Keratinocyte (primary cell): ENCODE measurements around the gene KTI12. TPM values are rescaled to one million over a fixed set of nuclear protein-coding genes. Genes with fewer than 3 reads are reported as not detected.

Experiments
- DNase-seq: peaks from one replicate; pipeline ENCODE4 v3.0.0-alpha.2; 2011; ENCODE audit warnings: low read depth, missing footprints, low spot score
- FAIRE-seq: peaks from 2 replicates; lab custom pipeline; 2011; peaks lifted over from hg19 to GRCh38; lab: Jason Lieb, UNC
- H2AFZ ChIP-seq: 2 replicates; pipeline ENCODE4 v1.6.0; 2012; ENCODE audit warnings: low read length, control low read depth, inconsistent platforms; ENCODE audit not compliant: control insufficient read depth
- H3K27ac ChIP-seq: 2 replicates; pipeline ENCODE4 v1.5.1; 2011; ENCODE audit warnings: low read length; ENCODE audit not compliant: control insufficient read depth, insufficient read depth
- H3K27me3 ChIP-seq: 3 replicates; pipeline ENCODE4 v1.6.0; 2011; ENCODE audit warnings: low read length; ENCODE audit not compliant: control insufficient read depth, insufficient read depth; ENCODE audit errors: extremely low read depth
- H3K36me3 ChIP-seq, 2 experiments: 2 replicates in 1 of 2; 3 replicates in 1 of 2; pipeline ENCODE4 v1.5.1; 2011; ENCODE audit warnings: low read length in 2 of 2, mild to moderate bottlenecking in 1 of 2; ENCODE audit not compliant: control insufficient read depth in 2 of 2, insufficient read depth in 2 of 2; ENCODE audit errors: extremely low read depth in 1 of 2
- H3K4me1 ChIP-seq: 3 replicates; pipeline ENCODE4 v1.5.1; 2011; ENCODE audit warnings: low read length; ENCODE audit not compliant: control insufficient read depth, insufficient read depth; ENCODE audit errors: extremely low read depth
- H3K4me2 ChIP-seq: 3 replicates; pipeline ENCODE4 v1.6.0; 2011; ENCODE audit warnings: low read depth, low read length; ENCODE audit not compliant: control insufficient read depth, insufficient read depth; ENCODE audit errors: extremely low read depth
- H3K4me3 ChIP-seq, 3 experiments: fragments of 200-600 bp in 1 of 3; sonication (generic) in 1 of 3; 2 replicates in 2 of 3; 3 replicates in 1 of 3; pipeline ENCODE4 v1.5.1; 2011 to 2016; ENCODE audit warnings: low read length in 3 of 3, mild to moderate bottlenecking in 3 of 3, control low read depth in 2 of 3, inconsistent platforms in 1 of 3, low read depth in 1 of 3, mixed read lengths in 1 of 3, mixed run types in 1 of 3, moderate library complexity in 1 of 3; ENCODE audit not compliant: control insufficient read depth in 2 of 3, insufficient read depth in 2 of 3; ENCODE audit errors: extremely low read depth in 1 of 3
- H3K79me2 ChIP-seq: 2 replicates; pipeline ENCODE4 v1.6.0; 2012; ENCODE audit warnings: low read length; ENCODE audit not compliant: control insufficient read depth, insufficient read depth
- H3K9ac ChIP-seq: 3 replicates; pipeline ENCODE4 v1.6.0; 2011; ENCODE audit warnings: low read length; ENCODE audit not compliant: control insufficient read depth, insufficient read depth; ENCODE audit errors: extremely low read depth
- H3K9me1 ChIP-seq: 3 replicates; pipeline ENCODE4 v1.6.0; 2011; ENCODE audit warnings: low read length; ENCODE audit not compliant: control insufficient read depth, insufficient read depth; ENCODE audit errors: extremely low read depth
- H3K9me3 ChIP-seq: 2 replicates; pipeline ENCODE4 v1.5.1; 2012; ENCODE audit warnings: low read depth, low read length; ENCODE audit not compliant: control insufficient read depth
- H4K20me1 ChIP-seq: 3 replicates; pipeline ENCODE4 v1.6.0; 2011; ENCODE audit warnings: low read length; ENCODE audit not compliant: control insufficient read depth, insufficient read depth; ENCODE audit errors: extremely low read depth
- CTCF ChIP-seq, 3 experiments: IDR thresholded peaks in 1 of 3; conservative IDR thresholded peaks in 1 of 3; optimal IDR thresholded peaks in 1 of 3; 2 replicates in 2 of 3; 3 replicates in 1 of 3; pipeline versions ENCODE3 to v1.5.1; 2011; ENCODE audit warnings: low read length in 3 of 3, mild to moderate bottlenecking in 3 of 3, moderate library complexity in 2 of 3, control low read depth in 1 of 3, inconsistent platforms in 1 of 3; ENCODE audit not compliant: insufficient read depth in 2 of 3; ENCODE audit errors: extremely low read depth in 1 of 3
- EZH2 ChIP-seq: IDR thresholded peaks from one replicate; pipeline ENCODE4 v1.6.1; 2012; ENCODE audit warnings: inconsistent platforms, mild to moderate bottlenecking, low read length, moderate library complexity
- dilution Hi-C: fragments of 300-500 bp; cut with MboI; formaldehyde crosslinking; loops from one replicate; pipeline ENCODE4 v1.7.0; 2020; ENCODE audit warnings: low sequenced_read_pairs; ENCODE audit not compliant: extremely low pct_ligation_motif_present
- polyA plus RNA-seq, 5 experiments: library from polyadenylated mRNA; depleted of rRNA in 3 of 5; stranded (reverse) in 3 of 5; stranded (forward) in 1 of 5; unstranded in 1 of 5; fragments of >200 nt; gene quantifications; 1 replicate in 1 of 5; 2 replicates in 3 of 5; 3 replicates in 1 of 5; pipeline versions ENCODE4 v1.2.1 to v1.2.3, GENCODE V29; 2011 to 2012; ENCODE audit warnings: missing spikeins in 2 of 5, low read depth in 1 of 5, low replicate concordance in 1 of 5

KTI12 gene
- polyA plus RNA-seq, 1 donor (not counting 4 experiments of a cell fraction or from before 2014, with no cell fraction given): 8.1 TPM

GRCh38 chr1:52057876-52058415, 24.3 kb upstream of the KTI12 start:
- peaks cover 27% of the 10 kb centered on the region for H3K4me1 ChIP-seq
- H3K27me3 ChIP-seq: no peaks in the 10 kb centered on the region
- H3K9me1 ChIP-seq: no peaks in the 10 kb centered on the region
- H2AFZ ChIP-seq: no peak overlapping the region
- peaks cover 1 to 15% of the 10 kb centered on the region in 2 experiments for H3K36me3 ChIP-seq
- dilution Hi-C loops: no loop called here
- peak overlapping the region; percentile 70 to 96 (median 87) for H3K4me3 ChIP-seq
- DNase-seq (no peak), FAIRE-seq (no peak)
- peak overlapping the region; percentile 0 for H3K9ac ChIP-seq
- H3K9me3 ChIP-seq: no peaks in the 10 kb centered on the region
- H3K79me2 ChIP-seq: peaks cover 63% of the 10 kb centered on the region
- TF ChIP-seq CTCF (optimal IDR thresholded peaks at IDR 0.05 in 1 of 3, IDR thresholded peaks at IDR 0.05 in 1 of 3, conservative IDR thresholded peaks at IDR 0.05 in 1 of 3; ENCODE audit: extremely low read depth in 1 of 3, insufficient read depth in 2 of 3, low read length in 3 of 3) (no peak), EZH2 (no peak)
- H3K4me2 ChIP-seq: peak overlapping the region; percentile 83
- no peaks in the 10 kb centered on the region for H4K20me1 ChIP-seq
- peak overlapping the region; percentile 93 for H3K27ac ChIP-seq

DNA sequence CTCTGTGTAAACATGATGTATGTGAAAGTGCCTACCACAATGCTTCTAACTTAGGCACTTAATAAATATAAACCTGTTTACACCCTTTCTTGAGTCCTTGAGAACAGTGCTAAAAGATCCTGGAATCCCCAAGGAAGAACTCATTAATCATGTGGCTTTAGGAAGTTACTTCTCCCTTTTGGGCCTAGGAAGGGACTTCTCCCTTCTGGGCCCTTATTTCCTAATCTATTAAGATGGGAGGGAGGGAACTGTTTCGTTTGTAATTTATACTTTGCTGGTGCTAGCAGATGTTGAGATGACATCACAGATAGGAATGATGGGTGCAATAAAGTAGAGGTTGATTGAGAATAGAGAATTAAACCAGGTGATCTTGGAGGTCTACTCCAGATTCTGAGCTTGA, 23.6 kb upstream of the KTI12 start:
- Histone ChIP-seq H3K4me1 (peaks cover 27% of the 10 kb centered on the region), H3K9me1 (no peaks in the 10 kb centered on the region), H3K27me3 (no peaks in the 10 kb centered on the region), H3K4me3 (peak overlapping the region; percentile 70 to 96 (median 87)), H3K27ac (peak overlapping the region; percentile 93), H2AFZ (no peak overlapping the region), H3K9me3 (no peaks in the 10 kb centered on the region), H3K9ac (peak overlapping the region; percentile 85), H3K79me2 (peaks cover 57% of the 10 kb centered on the region), H3K36me3 (peaks cover 1 to 9% of the 10 kb centered on the region in 2 experiments), H3K4me2 (peak overlapping the region; percentile 83), H4K20me1 (no peaks in the 10 kb centered on the region)
- TF ChIP-seq EZH2: no peak
- no peak for TF ChIP-seq CTCF (optimal IDR thresholded peaks at IDR 0.05 in 1 of 3, IDR thresholded peaks at IDR 0.05 in 1 of 3, conservative IDR thresholded peaks at IDR 0.05 in 1 of 3; ENCODE audit: extremely low read depth in 1 of 3, insufficient read depth in 2 of 3, low read length in 3 of 3)
- no peak for FAIRE-seq
- DNase-seq: no peak
- dilution Hi-C loops: no loop called here
